Esophagus (tissue), 2 donors: ENCODE results near the gene C11orf52. TPM values are rescaled to one million over a fixed set of nuclear protein-coding genes. Genes with fewer than 3 reads are reported as not detected.

Experiments
- polyA plus RNA-seq, 2 donors: library from polyadenylated mRNA; stranded (reverse); fragments of 200-250 nt; gene quantifications; one replicate each; pipeline ENCODE4 v1.2.3, GENCODE V29; 2013
- donor health status: healthy with polysubstance abuse.
- donor health status: Bipolar disorder and iron deficiency.

Gene C11orf52
- polyA plus RNA-seq, 2 donors, result 6.5 to 6.6 TPM

Other genes starting within 250 kb of the C11orf52 start
- 1 to 10 TPM; 6.3 to 9.5 TPM for gene PPP2R1B, start 152.5 kb upstream of the C11orf52 start, polyA plus RNA-seq
- 10 to 100 TPM; 13.2 to 19.5 TPM for gene ALG9, start 47.3 kb upstream of the C11orf52 start, polyA plus RNA-seq
- gene FDXACB1, start 39.7 kb upstream of the C11orf52 start, polyA plus RNA-seq, result 1 to 10 TPM; 1.1 to 1.3 TPM
- gene CFAP68, start 39.4 kb upstream of the C11orf52 start, polyA plus RNA-seq, result 10 to 100 TPM; 29.5 to 33.4 TPM
- 100 to 1,000 TPM in 1 of 2 donors, 10 to 100 TPM in 1; 89.6 to 173 TPM for gene CRYAB, start 7.1 kb upstream of the C11orf52 start, polyA plus RNA-seq
- gene HSPB2, start 6.2 kb upstream of the C11orf52 start, polyA plus RNA-seq, result 1 to 10 TPM; 1.8 to 2.0 TPM
- 1 to 10 TPM; 1.9 to 4.2 TPM for gene DIXDC1, start 18.4 kb downstream of the C11orf52 start, polyA plus RNA-seq
- 10 to 100 TPM in 1 of 2 donors, 1 to 10 TPM in 1; 9.7 to 22.6 TPM for gene DLAT, start 106.5 kb downstream of the C11orf52 start, polyA plus RNA-seq
- 1 to 10 TPM; 1.7 to 1.8 TPM for gene PIH1D2, start 155.1 kb downstream of the C11orf52 start, polyA plus RNA-seq
- 10 to 100 TPM in 1 of 2 donors, 1 to 10 TPM in 1; 9.0 to 10.8 TPM for gene NKAPD1, start 155.4 kb downstream of the C11orf52 start, polyA plus RNA-seq
- 100 to 1,000 TPM; 158 to 165 TPM for gene TIMM8B, start 167.8 kb downstream of the C11orf52 start, polyA plus RNA-seq
- 100 to 1,000 TPM; 148 to 150 TPM for gene SDHD, start 168.0 kb downstream of the C11orf52 start, polyA plus RNA-seq
- 100 to 1,000 TPM; 140 to 289 TPM for gene IL18, start 245.2 kb downstream of the C11orf52 start, polyA plus RNA-seq
- under 1 TPM; 0.11 to 0.12 TPM for gene TEX12, start 248.5 kb downstream of the C11orf52 start, polyA plus RNA-seq